Mesenchymal stem cell (in vitro differentiated cells and primary cell): Measurements from ENCODE around the gene ABHD8.
A peak's percentile ranks its signal among the peaks of the same experiment; 100 is the strongest.

Experiments used
- DNase-seq: peaks from one replicate; pipeline ENCODE4 v3.0.0-alpha.2; 2013
- H2AFZ ChIP-seq: one replicate; pipeline ENCODE4 v1.6.1; 2013; ENCODE audit warnings: low read depth, mild to moderate bottlenecking, control low read depth, inconsistent platforms, low read length, moderate library complexity
- H2AK5ac ChIP-seq: 2 replicates; pipeline ENCODE4 v1.6.1; 2013; ENCODE audit warnings: low read length, moderate library complexity, mild to moderate bottlenecking, inconsistent platforms; ENCODE audit not compliant: severe bottlenecking
- H2BK120ac ChIP-seq: one replicate; pipeline ENCODE4 v1.6.1; 2013; ENCODE audit warnings: low read depth, mild to moderate bottlenecking, inconsistent platforms, low read length, moderate library complexity
- H2BK12ac ChIP-seq, 2 experiments: one replicate each; pipeline ENCODE4 v1.6.1; 2013; ENCODE audit warnings: inconsistent platforms in 2 of 2, low read length in 2 of 2, mild to moderate bottlenecking in 2 of 2, moderate library complexity in 2 of 2, control low read depth in 1 of 2
- H2BK15ac ChIP-seq: one replicate; pipeline ENCODE4 v1.6.1; 2013; ENCODE audit warnings: mild to moderate bottlenecking, low read depth, inconsistent platforms; ENCODE audit not compliant: poor library complexity, severe bottlenecking
- H2BK5ac ChIP-seq: 2 replicates; pipeline ENCODE4 v1.6.1; 2013; ENCODE audit warnings: low read depth, mild to moderate bottlenecking, low read length, control low read depth, inconsistent platforms; ENCODE audit not compliant: poor library complexity, severe bottlenecking
- H3K14ac ChIP-seq, 2 experiments: one replicate each; pipeline ENCODE4 v1.6.1; 2013; ENCODE audit warnings: inconsistent platforms in 2 of 2, low read length in 2 of 2, control low read depth in 1 of 2, mild to moderate bottlenecking in 1 of 2, moderate library complexity in 1 of 2
- H3K18ac ChIP-seq, 2 experiments: one replicate each; pipeline ENCODE4 v1.6.1; 2013; ENCODE audit warnings: inconsistent platforms in 2 of 2, low read length in 2 of 2, control low read depth in 1 of 2, low read depth in 1 of 2, mild to moderate bottlenecking in 1 of 2
- H3K23ac ChIP-seq, 2 experiments: one replicate each; pipeline ENCODE4 v1.6.1; 2013; ENCODE audit warnings: inconsistent platforms in 2 of 2, low read length in 2 of 2, mild to moderate bottlenecking in 2 of 2, moderate library complexity in 2 of 2, control low read depth in 1 of 2
- H3K27ac ChIP-seq: 2 replicates; pipeline ENCODE4 v1.5.1; 2013; ENCODE audit warnings: mild to moderate bottlenecking, moderate library complexity, low read length, control low read depth, inconsistent platforms; ENCODE audit not compliant: poor library complexity, severe bottlenecking
- H3K27me3 ChIP-seq, 2 experiments: 2 replicates each; pipeline versions ENCODE4 v1.6.1 to v1.7.0; 2013; ENCODE audit warnings: low read length in 2 of 2, mild to moderate bottlenecking in 2 of 2, moderate library complexity in 2 of 2, control low read depth in 1 of 2, inconsistent platforms in 1 of 2; ENCODE audit not compliant: control insufficient read depth in 1 of 2, insufficient read depth in 1 of 2
- H3K36me3 ChIP-seq, 2 experiments: 2 replicates each; pipeline versions ENCODE4 v1.6.1 to v1.7.0; 2013; ENCODE audit warnings: low read length in 2 of 2, control low read depth in 1 of 2, inconsistent platforms in 1 of 2, low read depth in 1 of 2, mild to moderate bottlenecking in 1 of 2; ENCODE audit not compliant: insufficient read depth in 2 of 2, control insufficient read depth in 1 of 2
- H3K4ac ChIP-seq, 2 experiments: one replicate each; pipeline ENCODE4 v1.6.1; 2013; ENCODE audit warnings: inconsistent platforms in 2 of 2, low read length in 2 of 2, mild to moderate bottlenecking in 2 of 2, moderate library complexity in 2 of 2, control low read depth in 1 of 2, low read depth in 1 of 2
- H3K4me1 ChIP-seq: 2 replicates; pipeline ENCODE4 v1.6.1; 2013; ENCODE audit warnings: low read depth, low read length, control low read depth; ENCODE audit not compliant: control insufficient read depth, insufficient read depth
- H3K4me2 ChIP-seq: 2 replicates; pipeline ENCODE4 v1.6.1; 2013; ENCODE audit warnings: low read length, mild to moderate bottlenecking, inconsistent platforms; ENCODE audit not compliant: poor library complexity, severe bottlenecking
- H3K4me3 ChIP-seq, 2 experiments: 2 replicates each; pipeline versions ENCODE4 v1.5.1 to v1.7.0; 2013; ENCODE audit warnings: low read length in 2 of 2, mild to moderate bottlenecking in 2 of 2, control low read depth in 1 of 2, low read depth in 1 of 2; ENCODE audit not compliant: insufficient read depth in 1 of 2
- H3K79me1 ChIP-seq: replicated peaks from 2 replicates; pipeline ENCODE4 v1.6.1; 2013; ENCODE audit warnings: mild to moderate bottlenecking, control low read depth, low read length, inconsistent platforms; ENCODE audit not compliant: poor library complexity, severe bottlenecking
- H3K9ac ChIP-seq: 2 replicates; pipeline ENCODE4 v1.7.0; 2013; ENCODE audit warnings: mild to moderate bottlenecking, low read length, moderate library complexity
- H3K9me3 ChIP-seq: 2 replicates; pipeline ENCODE4 v1.7.0; 2013; ENCODE audit warnings: mild to moderate bottlenecking, low read length; ENCODE audit not compliant: control insufficient read depth
- H4K8ac ChIP-seq: one replicate; pipeline ENCODE4 v1.6.1; 2013; ENCODE audit warnings: inconsistent platforms, mild to moderate bottlenecking, low read length, moderate library complexity
- H4K91ac ChIP-seq: one replicate; pipeline ENCODE4 v1.6.1; 2013; ENCODE audit warnings: mild to moderate bottlenecking, low read length, inconsistent platforms
- WGBS: methylation state at CpG from one replicate; pipeline ENCODE4 v1.1.7; 2013; ENCODE audit warnings: mixed read lengths; 5-methylcytosine and 5-hydroxymethylcytosine counted together

The ABHD8 gene

GRCh38 chr19:17330262-17331044, 27.2 kb upstream of the ABHD8 start:
- Histone ChIP-seq H3K4me1 (peaks cover 50% of the 10 kb centered on the region), H3K36me3 (peaks cover 23 to 38% of the 10 kb centered on the region in 2 experiments), H3K27ac (no peak overlapping the region), H2BK5ac (no peak overlapping the region), H4K91ac (no peak overlapping the region), H4K8ac (no peak overlapping the region), H3K4me3 (no peak overlapping the region), H2BK120ac (no peak overlapping the region), H3K9me3 (no peaks in the 10 kb centered on the region), H3K79me1 (peaks cover 10% of the 10 kb centered on the region), H3K27me3 (no peaks in the 10 kb centered on the region), H3K18ac (no peak overlapping the region), H2AK5ac (no peak overlapping the region), H3K9ac (no peak overlapping the region), H2AFZ (no peak overlapping the region), H2BK15ac (no peak overlapping the region), H3K4me2 (no peak overlapping the region), H3K4ac (no peak overlapping the region), H3K14ac (no peak overlapping the region), H3K23ac (no peak overlapping the region), H2BK12ac (no peak overlapping the region)
- 93% methylated on average over 24 of the region's 24 CpGs for WGBS
- DNase-seq, result no peak

- WGBS, result 86% methylated on average over 51 of the region's 51 CpGs
- peaks cover 23 to 46% of the 10 kb centered on the region in 2 experiments for H3K36me3 ChIP-seq
- H2AFZ ChIP-seq, result no peak overlapping the region
- peak overlapping the region in 1 of 2 experiments; percentile 22 for H3K14ac ChIP-seq
- no peak for DNase-seq
- peak overlapping the region in 1 of 2 experiments; percentile 14 for H3K18ac ChIP-seq
- no peak overlapping the region for H2AK5ac ChIP-seq
- H3K79me1 ChIP-seq, result peaks cover 10% of the 10 kb centered on the region
- no peak overlapping the region for H4K91ac ChIP-seq
- H3K4ac ChIP-seq, result no peak overlapping the region
- H3K27me3 ChIP-seq, result no peaks in the 10 kb centered on the region
- H2BK120ac ChIP-seq, result no peak overlapping the region
- H4K8ac ChIP-seq, result no peak overlapping the region
- H3K4me3 ChIP-seq, result no peak overlapping the region
- peaks cover 48% of the 10 kb centered on the region for H3K4me1 ChIP-seq
- H3K9me3 ChIP-seq, result no peaks in the 10 kb centered on the region
- H2BK5ac ChIP-seq, result no peak overlapping the region
- no peak overlapping the region for H2BK15ac ChIP-seq
- H3K4me2 ChIP-seq, result no peak overlapping the region
- H3K27ac ChIP-seq, result no peak overlapping the region
- no peak overlapping the region for H3K23ac ChIP-seq
- H3K9ac ChIP-seq, result no peak overlapping the region
- H2BK12ac ChIP-seq, result no peak overlapping the region
Observed at GRCh38 chr19:17329366-17330261, 26.4 kb upstream of the ABHD8 start.

- H3K36me3 ChIP-seq, result peaks cover 23 to 55% of the 10 kb centered on the region in 2 experiments
- peak overlapping the region; percentile 19 for H4K8ac ChIP-seq
- H3K27ac ChIP-seq, result no peak overlapping the region
Observed at GRCh38 chr19:17328517-17329365, 25.5 kb upstream of the ABHD8 start.

More at GRCh38 chr19:17328517-17329365, 25.5 kb upstream of the ABHD8 start:
- peak overlapping the region in 1 of 2 experiments; percentile 48 for H2BK12ac ChIP-seq
- H3K18ac ChIP-seq, result peak overlapping the region; percentile 14 to 28
- H2AFZ ChIP-seq, result no peak overlapping the region
- H3K23ac ChIP-seq, result peak overlapping the region in 1 of 2 experiments; percentile 18
- H3K4me2 ChIP-seq, result peak overlapping the region; percentile 85
- H3K9me3 ChIP-seq, result no peaks in the 10 kb centered on the region
- H2BK5ac ChIP-seq, result no peak overlapping the region
- H2BK120ac ChIP-seq, result no peak overlapping the region
- no peak overlapping the region for H2BK15ac ChIP-seq
- H2AK5ac ChIP-seq, result no peak overlapping the region
- no peak for DNase-seq
- peak overlapping the region in 1 of 2 experiments; percentile 40 for H3K4me3 ChIP-seq
- no peak overlapping the region for H3K4ac ChIP-seq
- 23% methylated on average over 58 of the region's 94 CpGs for WGBS
- H3K27me3 ChIP-seq, result no peaks in the 10 kb centered on the region
- H3K4me1 ChIP-seq, result peaks cover 43% of the 10 kb centered on the region
- H4K91ac ChIP-seq, result no peak overlapping the region
- no peak overlapping the region for H3K9ac ChIP-seq
- peak overlapping the region in 1 of 2 experiments; percentile 22 for H3K14ac ChIP-seq
- peaks cover 11% of the 10 kb centered on the region for H3K79me1 ChIP-seq
